Tibial artery (tissue), 4 donors: ENCODE data around the gene VWC2L.

ENCODE experiments used
- DNase-seq, 2 donors: peaks; one replicate each; pipeline ENCODE4 v3.0.0-alpha.2; 2019
- H3K27ac ChIP-seq, 2 donors: fragments of 200-600 bp; sonication (generic) in 1 of 2; 1 replicate in 1 of 2; 2 replicates in 1 of 2; pipeline ENCODE4 v1.5.1; 2018 to 2019; ENCODE audit warnings: mild to moderate bottlenecking in 1 of 2
- H3K27me3 ChIP-seq, 2 donors: fragments of 200-600 bp; sonication (generic) in 1 of 2; one replicate each; pipeline versions ENCODE4 v1.5.1 to v1.6.0; 2016 to 2019
- H3K36me3 ChIP-seq, 3 donors: fragments of 200-600 bp; sonication (generic) in 2 of 3; one replicate each; pipeline ENCODE4 v1.5.1; 2016 to 2019; ENCODE audit warnings: mild to moderate bottlenecking in 2 of 3
- H3K4me1 ChIP-seq, 4 donors: fragments of 200-600 bp; sonication (generic) in 2 of 4; 1 replicate in 3 of 4; 2 replicates in 1 of 4; pipeline ENCODE4 v1.5.1; 2016 to 2019
- H3K4me3 ChIP-seq, 2 donors: fragments of 200-600 bp; sonication (generic) in 1 of 2; 1 replicate in 1 of 2; 2 replicates in 1 of 2; pipeline ENCODE4 v1.5.1; 2018 to 2019; ENCODE audit warnings: mild to moderate bottlenecking in 2 of 2
- H3K9me3 ChIP-seq, 3 donors: fragments of 200-600 bp; sonication (generic) in 1 of 3; one replicate each; pipeline ENCODE4 v1.5.1; 2016 to 2019
- CTCF ChIP-seq, 2 experiments: fragments of 200-600 bp in 1 of 2; fragments of 450-650 bp in 1 of 2; IDR thresholded peaks; one replicate each; pipeline ENCODE4 v1.5.1; 2017 to 2019; ENCODE audit warnings: antibody characterized with exemption in 2 of 2, mild to moderate bottlenecking in 1 of 2, moderate library complexity in 1 of 2
- intact Hi-C: fragments of 100-400 bp; cut with DNase I; formaldehyde crosslinking; loops from one replicate; pipeline ENCODE4 v1.15.0; 2023; ENCODE audit warnings: low total_unique reads

Gene VWC2L

GRCh38 chr2:214519258-214519818 lies 108.5 kb downstream of the VWC2L start:
- TF ChIP-seq CTCF (IDR thresholded peaks at IDR 0.05) = no peak
- no peak for DNase-seq
- no peaks in the 10 kb centered on the region for H3K36me3 ChIP-seq
- intact Hi-C loops = no loop called here
- no peaks in the 10 kb centered on the region for H3K27me3 ChIP-seq
- no peak overlapping the region for H3K27ac ChIP-seq
- no peak overlapping the region for H3K4me3 ChIP-seq
- H3K4me1 ChIP-seq = no peaks in the 10 kb centered on the region
- no peaks in the 10 kb centered on the region for H3K9me3 ChIP-seq

GRCh38 chr2:214529021-214529420 lies 118.2 kb downstream of the VWC2L start:
- H3K27me3 ChIP-seq = no peaks in the 10 kb centered on the region
- H3K4me1 ChIP-seq = no peaks in the 10 kb centered on the region
- TF ChIP-seq CTCF (IDR thresholded peaks at IDR 0.05) = no peak
- no peaks in the 10 kb centered on the region for H3K9me3 ChIP-seq
- H3K4me3 ChIP-seq = no peak overlapping the region
- DNase-seq = no peak
- intact Hi-C loops = no loop called here
- no peaks in the 10 kb centered on the region for H3K36me3 ChIP-seq
- no peak overlapping the region for H3K27ac ChIP-seq

- TF ChIP-seq CTCF (IDR thresholded peaks at IDR 0.05) = no peak
- Histone ChIP-seq H3K36me3 (no peaks in the 10 kb centered on the region), H3K9me3 (no peaks in the 10 kb centered on the region), H3K4me1 (no peaks in the 10 kb centered on the region), H3K27ac (no peak overlapping the region), H3K27me3 (no peaks in the 10 kb centered on the region), H3K4me3 (no peak overlapping the region)
- intact Hi-C loops = no loop called here
- no peak for DNase-seq
Observed at GRCh38 chr2:214529514-214529913, 118.7 kb downstream of the VWC2L start.

- no peak overlapping the region for H3K27ac ChIP-seq
- no peaks in the 10 kb centered on the region for H3K36me3 ChIP-seq
- H3K9me3 ChIP-seq = no peaks in the 10 kb centered on the region
- TF ChIP-seq CTCF (IDR thresholded peaks at IDR 0.05) = no peak
- no peak for DNase-seq
- H3K27me3 ChIP-seq = no peaks in the 10 kb centered on the region
- no peak overlapping the region for H3K4me3 ChIP-seq
- H3K4me1 ChIP-seq = no peaks in the 10 kb centered on the region
- intact Hi-C loops = no loop called here
Observed at GRCh38 chr2:214533541-214533940, 122.7 kb downstream of the VWC2L start.

- H3K9me3 ChIP-seq = no peaks in the 10 kb centered on the region
- no peaks in the 10 kb centered on the region for H3K4me1 ChIP-seq
- intact Hi-C loops = no loop called here
- no peak for DNase-seq
- no peak for TF ChIP-seq CTCF (IDR thresholded peaks at IDR 0.05)
- H3K4me3 ChIP-seq = no peak overlapping the region
- no peaks in the 10 kb centered on the region for H3K27me3 ChIP-seq
- no peaks in the 10 kb centered on the region for H3K36me3 ChIP-seq
- H3K27ac ChIP-seq = no peak overlapping the region
Observed at GRCh38 chr2:214536625-214537024, 125.8 kb downstream of the VWC2L start.

- intact Hi-C loops = no loop called here
- TF ChIP-seq CTCF (IDR thresholded peaks at IDR 0.05) = no peak
- no peak for DNase-seq
- Histone ChIP-seq H3K36me3 (no peaks in the 10 kb centered on the region), H3K27ac (no peak overlapping the region), H3K4me1 (peaks cover 0 to 11% (median 6%) of the 10 kb centered on the region in 4 donors), H3K27me3 (no peaks in the 10 kb centered on the region), H3K9me3 (no peaks in the 10 kb centered on the region), H3K4me3 (no peak overlapping the region)
Observed at GRCh38 chr2:214537929-214538328, 127.1 kb downstream of the VWC2L start.
